Fibroblast of skin of scalp (primary cell): ENCODE measurements around the gene PRG3.
"Not testable (repeated sequence)": the region's sequence is repeated elsewhere in the genome, so short reads cannot be mapped to it uniquely, and the experiment has no call there.

Experiments
- DNase-seq: peaks from one replicate; pipeline ENCODE4 v3.0.0-alpha.2; 2013

The PRG3 gene

GRCh38 chr11:57387289-57388030 is 6.5 kb upstream of the PRG3 start:
- DNase-seq, result peak; percentile 3

GRCh38 chr11:57386178-57386940 is 5.4 kb upstream of the PRG3 start:
- DNase-seq, result no peak

GRCh38 chr11:57379732-57380131 is 1.2 kb downstream of the PRG3 start:
- no peak for DNase-seq

- DNase-seq, result no peak
Observed at GRCh38 chr11:57378186-57378585, 2.8 kb downstream of the PRG3 start.

- DNase-seq, result no peak
Observed at GRCh38 chr11:57377107-57377506, 3.8 kb downstream of the PRG3 start.

- no peak for DNase-seq
Observed at GRCh38 chr11:57376095-57377090, 4.6 kb downstream of the PRG3 start.

- no peak for DNase-seq
Observed at GRCh38 chr11:57375490-57375889, 5.5 kb downstream of the PRG3 start.

- no peak for DNase-seq
Observed at GRCh38 chr11:57374966-57375365, 6.0 kb downstream of the PRG3 start.

GRCh38 chr11:57373146-57373545 is 7.8 kb downstream of the PRG3 start:
- DNase-seq, result no peak

- no peak for DNase-seq
Observed at GRCh38 chr11:57370941-57371340, 10.0 kb downstream of the PRG3 start.

GRCh38 chr11:57370251-57370650 is 10.7 kb downstream of the PRG3 start:
- DNase-seq, result no peak

GRCh38 chr11:57368845-57369232 is 12.1 kb downstream of the PRG3 start:
- no peak for DNase-seq

GRCh38 chr11:57368106-57368844 is 12.7 kb downstream of the PRG3 start:
- no peak for DNase-seq

GRCh38 chr11:57364851-57365660 is 15.9 kb downstream of the PRG3 start:
- no peak for DNase-seq

GRCh38 chr11:57363131-57364080 is 17.5 kb downstream of the PRG3 start:
- no peak for DNase-seq

- DNase-seq, result no peak
Observed at GRCh38 chr11:57361926-57362325, 19.0 kb downstream of the PRG3 start.

- DNase-seq, result not testable (repeated sequence)
Observed at GRCh38 chr11:57361420-57361819, 19.5 kb downstream of the PRG3 start.

- no peak for DNase-seq
Observed at GRCh38 chr11:57360991-57361390, 20.0 kb downstream of the PRG3 start.

- DNase-seq, result no peak
Observed at GRCh38 chr11:57359896-57360690, 20.9 kb downstream of the PRG3 start.
